Liver (tissue), 9 donors: ENCODE data around the gene SPON2. TPM values are rescaled to one million over a fixed set of nuclear protein-coding genes. Genes with fewer than 3 reads are reported as not detected.

ENCODE experiments used
- DNase-seq: peaks from one replicate; pipeline ENCODE4 v3.0.0-alpha.2; 2017; ENCODE audit warnings: low spot score
- H3K27ac ChIP-seq, 2 donors: one replicate each; pipeline ENCODE4 v1.7.0; 2013; ENCODE audit warnings: inconsistent platforms in 2 of 2, low read length in 2 of 2, control low read depth in 1 of 2, low read depth in 1 of 2, mild to moderate bottlenecking in 1 of 2
- H3K27me3 ChIP-seq, 4 donors: one replicate each; pipeline versions ENCODE4 v1.6.1 to v1.7.0; 2013; ENCODE audit warnings: low read length in 3 of 4, inconsistent platforms in 1 of 4, mild to moderate bottlenecking in 1 of 4, moderate library complexity in 1 of 4; ENCODE audit not compliant: control insufficient read depth in 4 of 4, insufficient read depth in 4 of 4
- H3K36me3 ChIP-seq, 4 donors: one replicate each; pipeline versions ENCODE4 v1.6.1 to v1.7.0; 2013; ENCODE audit warnings: low read length in 3 of 4, mild to moderate bottlenecking in 3 of 4, low read depth in 1 of 4, moderate library complexity in 1 of 4; ENCODE audit not compliant: control insufficient read depth in 4 of 4, insufficient read depth in 3 of 4
- H3K4me1 ChIP-seq, 4 donors: one replicate each; pipeline versions ENCODE4 v1.6.1 to v1.7.0; 2013; ENCODE audit warnings: low read length in 3 of 4, mild to moderate bottlenecking in 3 of 4, moderate library complexity in 1 of 4; ENCODE audit not compliant: control insufficient read depth in 4 of 4, insufficient read depth in 4 of 4
- H3K4me3 ChIP-seq, 3 donors: one replicate each; pipeline versions ENCODE4 v1.6.1 to v1.7.0; 2013; ENCODE audit warnings: low read length in 3 of 3, control low read depth in 1 of 3, low read depth in 1 of 3, mild to moderate bottlenecking in 1 of 3
- H3K9ac ChIP-seq, 2 donors: one replicate each; pipeline ENCODE4 v1.7.0; 2013; ENCODE audit warnings: low read length in 2 of 2, mild to moderate bottlenecking in 2 of 2, moderate library complexity in 2 of 2, control low read depth in 1 of 2, low read depth in 1 of 2
- H3K9me3 ChIP-seq, 4 donors: one replicate each; pipeline versions ENCODE4 v1.6.1 to v1.7.0; 2013; ENCODE audit warnings: low read length in 3 of 4; ENCODE audit not compliant: control insufficient read depth in 4 of 4
- CTCF ChIP-seq: fragments of 150-350 bp; IDR thresholded peaks from 2 replicates; pipeline ENCODE4 v1.5.1; 2017; ENCODE audit warnings: improper control_type of control experiment, low read depth, low read length; ENCODE audit not compliant: missing input control
- EGR1 ChIP-seq, 2 donors: IDR thresholded peaks; 2 replicates each; pipeline ENCODE4 v1.6.1; 2016 to 2018; ENCODE audit warnings: antibody characterized with exemption in 2 of 2, low read depth in 2 of 2
- FOXA1 ChIP-seq: IDR thresholded peaks from 2 replicates; pipeline ENCODE4 v1.6.1; 2016; ENCODE audit warnings: antibody characterized with exemption
- FOXA2 ChIP-seq: IDR thresholded peaks from 2 replicates; pipeline ENCODE4 v1.6.1; 2016; ENCODE audit warnings: antibody characterized with exemption
- GABPA ChIP-seq, 2 donors: IDR thresholded peaks in 1 of 2; conservative IDR thresholded peaks in 1 of 2; 2 replicates each; pipeline ENCODE4 v1.6.1; 2016; ENCODE audit warnings: antibody characterized with exemption in 2 of 2, mild to moderate bottlenecking in 1 of 2, moderate library complexity in 1 of 2
- HNF4A ChIP-seq, 2 donors: conservative IDR thresholded peaks; 2 replicates each; pipeline ENCODE4 v1.6.1; 2016; ENCODE audit warnings: antibody characterized with exemption in 2 of 2, mild to moderate bottlenecking in 2 of 2
- HNF4G ChIP-seq: IDR thresholded peaks from 2 replicates; pipeline ENCODE4 v1.6.1; 2016; ENCODE audit warnings: antibody characterized with exemption
- JUND ChIP-seq, 2 donors: IDR thresholded peaks; 2 replicates each; pipeline ENCODE4 v1.6.1; 2016; ENCODE audit warnings: antibody characterized with exemption in 2 of 2
- MAX ChIP-seq: IDR thresholded peaks from 2 replicates; pipeline ENCODE4 v1.6.1; 2016; ENCODE audit warnings: antibody characterized with exemption
- NR2F2 ChIP-seq: IDR thresholded peaks from 2 replicates; pipeline ENCODE4 v1.6.1; 2016; ENCODE audit warnings: antibody characterized with exemption
- RAD21 ChIP-seq, 2 donors: IDR thresholded peaks; 2 replicates each; pipeline ENCODE4 v1.6.1; 2016; ENCODE audit warnings: antibody characterized with exemption in 2 of 2, mild to moderate bottlenecking in 2 of 2
- RXRA ChIP-seq, 2 donors: IDR thresholded peaks; 2 replicates each; pipeline ENCODE4 v1.6.1; 2017 to 2018; ENCODE audit warnings: antibody characterized with exemption in 2 of 2, mild to moderate bottlenecking in 1 of 2
- SP1 ChIP-seq: IDR thresholded peaks from 2 replicates; pipeline ENCODE4 v1.6.1; 2018; ENCODE audit warnings: antibody characterized with exemption, mild to moderate bottlenecking
- TAF1 ChIP-seq: conservative IDR thresholded peaks from 2 replicates; pipeline ENCODE4 v1.6.1; 2016; ENCODE audit warnings: antibody characterized with exemption, mild to moderate bottlenecking
- YY1 ChIP-seq: IDR thresholded peaks from 2 replicates; pipeline ENCODE4 v1.6.1; 2016; ENCODE audit warnings: antibody characterized with exemption, mild to moderate bottlenecking
- ZBTB33 ChIP-seq: IDR thresholded peaks from 2 replicates; pipeline ENCODE4 v1.6.1; 2016; ENCODE audit warnings: antibody characterized with exemption
- WGBS: extraction: QIAGEN DNeasy Blood & Tissue Kit; methylation state at CpG from one replicate; pipeline ENCODE4 v1.1.7; 2013; 5-methylcytosine and 5-hydroxymethylcytosine counted together
- polyA plus RNA-seq, 2 donors: library from polyadenylated mRNA; stranded (reverse) in 1 of 2; unstranded in 1 of 2; fragments of 200-250 nt in 1 of 2; fragments of >200 nt in 1 of 2; fragmentation: Nextera tagmentation in 1 of 2; extraction: Ambion mirVana in 1 of 2; gene quantifications; one replicate each; pipeline versions ENCODE4 v1.2.1 to v1.2.3, GENCODE V29; 2013 to 2015
- total RNA-seq, 2 donors: library from RNA; depleted of rRNA; stranded (reverse); fragments of >200 nt; gene quantifications; one replicate each; pipeline ENCODE4 v1.2.3, GENCODE V29; 2014
- TF ChIP-seq, protein P1 (sequence below): IDR thresholded peaks from 2 replicates; pipeline ENCODE4 v1.6.1; 2016; ENCODE audit warnings: antibody characterized with exemption
- TF ChIP-seq, protein P2 (sequence below): IDR thresholded peaks from 2 replicates; pipeline ENCODE4 v1.6.1; 2016; ENCODE audit warnings: antibody characterized with exemption, mild to moderate bottlenecking
- donor health status: healthy.
- donor health status: healthy.
- donor health status: healthy.
- donor health status: healthy.
- donor health status: healthy.

The SPON2 gene
- total and polyA plus RNA-seq, 4 donors, result 35.7 to 80.3 (median 72.3) TPM

- 52% methylated on average over 8 of the region's 8 CpGs for WGBS
- TF ChIP-seq, protein P1, sequence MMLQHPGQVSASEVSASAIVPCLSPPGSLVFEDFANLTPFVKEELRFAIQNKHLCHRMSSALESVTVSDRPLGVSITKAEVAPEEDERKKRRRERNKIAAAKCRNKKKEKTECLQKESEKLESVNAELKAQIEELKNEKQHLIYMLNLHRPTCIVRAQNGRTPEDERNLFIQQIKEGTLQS, result no peak
- TF ChIP-seq TAF1, result no peak
- no peak for TF ChIP-seq YY1
- no peak for TF ChIP-seq RAD21 (IDR thresholded peaks at IDR 0.05)
- no peak for TF ChIP-seq EGR1 (IDR thresholded peaks at IDR 0.05; ENCODE audit: low read depth in 2 of 2)
- Histone ChIP-seq H3K27me3 (no peaks in the 10 kb centered on the region), H3K9ac (peak overlapping the region in 1 of 2 donors; percentile 39), H3K9me3 (no peaks in the 10 kb centered on the region), H3K36me3 (no peaks in the 10 kb centered on the region), H3K4me3 (peak overlapping the region; percentile 20 to 54 (median 39)), H3K27ac (no peak overlapping the region), H3K4me1 (peaks cover 0 to 10% (median 0%) of the 10 kb centered on the region in 4 donors)
- DNase-seq, result no peak
These were observed 35.2 kb downstream of the SPON2 start for GRCh38 chr4:1137063-1137776.

DNA sequence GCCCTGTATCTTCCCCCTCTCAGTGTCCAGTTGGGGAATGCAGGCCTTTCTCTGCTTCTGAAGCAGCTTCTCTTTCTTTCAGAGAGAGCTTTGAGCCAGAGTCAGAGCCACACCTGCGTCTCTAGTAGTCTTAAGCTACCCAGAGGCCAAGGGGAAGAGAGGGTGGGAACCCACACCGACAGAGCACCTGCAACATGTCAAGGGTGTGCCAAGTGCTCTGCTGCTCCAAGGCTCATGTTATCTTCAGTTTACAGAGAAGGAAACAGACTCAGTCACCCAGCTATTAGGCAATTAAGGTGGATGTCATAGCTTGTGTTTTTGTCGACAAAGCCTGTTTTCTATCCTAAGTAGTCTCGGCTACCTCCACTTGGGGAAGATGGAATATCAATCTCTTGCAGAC, 36.3 kb downstream of the SPON2 start:
- Histone ChIP-seq H3K36me3 (no peaks in the 10 kb centered on the region), H3K27ac (no peak overlapping the region), H3K9me3 (no peaks in the 10 kb centered on the region), H3K4me1 (peaks cover 0 to 10% (median 0%) of the 10 kb centered on the region in 4 donors), H3K9ac (no peak overlapping the region), H3K4me3 (no peak overlapping the region), H3K27me3 (no peaks in the 10 kb centered on the region)
- no peak for DNase-seq
- WGBS, result 71% methylated on average over 4 of the region's 4 CpGs
- no peak for TF ChIP-seq GABPA (IDR thresholded peaks at IDR 0.05 in 1 of 2, conservative IDR thresholded peaks at IDR 0.05 in 1 of 2)
- no peak for TF ChIP-seq JUND (IDR thresholded peaks at IDR 0.05)
- no peak for TF ChIP-seq HNF4G
- no peak for TF ChIP-seq TAF1
- TF ChIP-seq FOXA1, result no peak
- no peak for TF ChIP-seq MAX
- no peak for TF ChIP-seq HNF4A (conservative IDR thresholded peaks at IDR 0.05)
- no peak for TF ChIP-seq EGR1 (IDR thresholded peaks at IDR 0.05; ENCODE audit: low read depth in 2 of 2)
- TF ChIP-seq NR2F2, result no peak
- no peak for TF ChIP-seq FOXA2
- no peak for TF ChIP-seq SP1
- TF ChIP-seq CTCF, result no peak
- TF ChIP-seq, protein P2, sequence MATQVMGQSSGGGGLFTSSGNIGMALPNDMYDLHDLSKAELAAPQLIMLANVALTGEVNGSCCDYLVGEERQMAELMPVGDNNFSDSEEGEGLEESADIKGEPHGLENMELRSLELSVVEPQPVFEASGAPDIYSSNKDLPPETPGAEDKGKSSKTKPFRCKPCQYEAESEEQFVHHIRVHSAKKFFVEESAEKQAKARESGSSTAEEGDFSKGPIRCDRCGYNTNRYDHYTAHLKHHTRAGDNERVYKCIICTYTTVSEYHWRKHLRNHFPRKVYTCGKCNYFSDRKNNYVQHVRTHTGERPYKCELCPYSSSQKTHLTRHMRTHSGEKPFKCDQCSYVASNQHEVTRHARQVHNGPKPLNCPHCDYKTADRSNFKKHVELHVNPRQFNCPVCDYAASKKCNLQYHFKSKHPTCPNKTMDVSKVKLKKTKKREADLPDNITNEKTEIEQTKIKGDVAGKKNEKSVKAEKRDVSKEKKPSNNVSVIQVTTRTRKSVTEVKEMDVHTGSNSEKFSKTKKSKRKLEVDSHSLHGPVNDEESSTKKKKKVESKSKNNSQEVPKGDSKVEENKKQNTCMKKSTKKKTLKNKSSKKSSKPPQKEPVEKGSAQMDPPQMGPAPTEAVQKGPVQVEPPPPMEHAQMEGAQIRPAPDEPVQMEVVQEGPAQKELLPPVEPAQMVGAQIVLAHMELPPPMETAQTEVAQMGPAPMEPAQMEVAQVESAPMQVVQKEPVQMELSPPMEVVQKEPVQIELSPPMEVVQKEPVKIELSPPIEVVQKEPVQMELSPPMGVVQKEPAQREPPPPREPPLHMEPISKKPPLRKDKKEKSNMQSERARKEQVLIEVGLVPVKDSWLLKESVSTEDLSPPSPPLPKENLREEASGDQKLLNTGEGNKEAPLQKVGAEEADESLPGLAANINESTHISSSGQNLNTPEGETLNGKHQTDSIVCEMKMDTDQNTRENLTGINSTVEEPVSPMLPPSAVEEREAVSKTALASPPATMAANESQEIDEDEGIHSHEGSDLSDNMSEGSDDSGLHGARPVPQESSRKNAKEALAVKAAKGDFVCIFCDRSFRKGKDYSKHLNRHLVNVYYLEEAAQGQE, result no peak
- TF ChIP-seq, protein P1, result no peak
- TF ChIP-seq RAD21 (IDR thresholded peaks at IDR 0.05), result no peak
- no peak for TF ChIP-seq ZBTB33
- TF ChIP-seq YY1, result no peak
- TF ChIP-seq RXRA (IDR thresholded peaks at IDR 0.05), result no peak
